K562 (cell line): Measurements from ENCODE around the gene ADAMTS1. TPM values are rescaled to one million over a fixed set of nuclear protein-coding genes. Genes with fewer than 3 reads are reported as not detected.
A peak's percentile ranks its signal among the peaks of the same experiment; 100 is the strongest.

Source experiments
- ATAC-seq: fragments of 200-7000 bp; cut with Tn5 transposase; 3 replicates; pipeline ENCODE4 v1.9.1; 2020; ENCODE audit warnings: moderate library complexity
- BruUV-seq: library from RNA; stranded (reverse); fragments of 400-500 nt; replicated peaks from 2 replicates; lab custom pipeline; 2021; lab: Mats Ljungman, UMichigan
- CTCF ChIA-PET: fragments of 300-600 bp; formaldehyde crosslinking; extraction: SDS; loops from one replicate; lab custom pipeline; 2021; ENCODE audit warnings: low intra/inter-chr PET ratio; lab: Yijun Ruan, JAX
- POLR2A ChIA-PET: fragments of 300-600, 350-650 bp; sonication (Branson Sonifier 250); formaldehyde crosslinking; extraction: SDS; loops from one replicate; lab custom pipeline; 2021; ENCODE audit warnings: antibody characterized with exemption, inconsistent platforms; lab: Yijun Ruan, JAX
- DNase-seq, 4 experiments: peaks; one replicate each; pipeline versions ENCODE4 v3.0.0 to v3.0.0-alpha.2; 2011 to 2018; ENCODE audit warnings: low spot score in 3 of 4, mixed read lengths in 3 of 4; ENCODE audit errors: extremely low read depth in 1 of 4
- FAIRE-seq: peaks from 2 replicates; lab custom pipeline; 2011; peaks lifted over from hg19 to GRCh38; lab: Jason Lieb, UNC
- H2AFZ ChIP-seq: 2 replicates; pipeline ENCODE4 v1.6.0; 2011; ENCODE audit warnings: low read depth, low read length, control low read depth, inconsistent platforms
- H3K27ac ChIP-seq: fragments of 200-600 bp; 3 replicates; pipeline ENCODE4 v1.8.0; 2011; ENCODE audit warnings: low read depth, mild to moderate bottlenecking, control low read depth, inconsistent platforms, low read length, moderate library complexity, mixed read lengths; ENCODE audit errors: extremely low read depth
- H3K27me3 ChIP-seq, 2 experiments: fragments of 300-600 bp in 1 of 2; 2 replicates in 1 of 2; 3 replicates in 1 of 2; pipeline versions ENCODE4 v1.6.0 to v1.8.0; 2011; ENCODE audit warnings: inconsistent platforms in 2 of 2, low read length in 2 of 2, mild to moderate bottlenecking in 1 of 2, mixed read lengths in 1 of 2, moderate library complexity in 1 of 2; ENCODE audit not compliant: control insufficient read depth in 2 of 2, insufficient read depth in 2 of 2
- H3K36me3 ChIP-seq: fragments of 300-600 bp; 3 replicates; pipeline ENCODE4 v1.8.0; 2011; ENCODE audit warnings: mild to moderate bottlenecking, low read length, inconsistent platforms; ENCODE audit not compliant: control insufficient read depth, insufficient read depth
- H3K4me1 ChIP-seq, 2 experiments: fragments of 200-600 bp in 1 of 2; replicated peaks in 1 of 2; 2 replicates in 1 of 2; 3 replicates in 1 of 2; pipeline versions ENCODE4 v1.5.1 to v1.8.0; 2011; ENCODE audit warnings: inconsistent platforms in 2 of 2, low read length in 2 of 2, mild to moderate bottlenecking in 1 of 2, mixed read lengths in 1 of 2, moderate library complexity in 1 of 2; ENCODE audit not compliant: control insufficient read depth in 2 of 2, insufficient read depth in 2 of 2
- H3K4me2 ChIP-seq: 2 replicates; pipeline ENCODE4 v1.6.1; 2011; ENCODE audit warnings: low read length, control low read depth, inconsistent platforms, mixed read lengths; ENCODE audit not compliant: insufficient read depth
- H3K4me3 ChIP-seq: fragments of 200-600 bp; sonication (generic), shearing (Covaris generic); 2 replicates; pipeline ENCODE4 v1.5.1; 2016; ENCODE audit warnings: control low read depth, inconsistent platforms
- H3K79me2 ChIP-seq: fragments of 200-600 bp; 3 replicates; pipeline ENCODE4 v1.8.0; 2011; ENCODE audit warnings: low read length, inconsistent platforms; ENCODE audit not compliant: control insufficient read depth, insufficient read depth
- H3K9ac ChIP-seq, 2 experiments: 2 replicates each; pipeline versions ENCODE4 v1.6.0 to v1.6.1; 2011; ENCODE audit warnings: low read depth in 2 of 2, low read length in 2 of 2, control low read depth in 1 of 2, inconsistent platforms in 1 of 2, mild to moderate bottlenecking in 1 of 2, mixed read lengths in 1 of 2; ENCODE audit not compliant: insufficient read depth in 1 of 2
- H3K9me1 ChIP-seq: one replicate; pipeline ENCODE4 v1.6.0; 2011; ENCODE audit warnings: inconsistent platforms, mild to moderate bottlenecking, low read length, moderate library complexity; ENCODE audit not compliant: control insufficient read depth, insufficient read depth
- H3K9me3 ChIP-seq: replicated peaks from 2 replicates; pipeline ENCODE4 v1.5.1; 2011; ENCODE audit warnings: low read depth, low read length, inconsistent platforms; ENCODE audit not compliant: control insufficient read depth, insufficient read depth
- H4K20me1 ChIP-seq: replicated peaks from 2 replicates; pipeline ENCODE4 v1.6.1; 2011; ENCODE audit warnings: low read length, inconsistent platforms, mixed read lengths; ENCODE audit not compliant: control insufficient read depth, insufficient read depth
- CHD4 ChIP-seq: fragments of 200-600 bp; sonication (generic); IDR thresholded peaks from 3 replicates; pipeline ENCODE4 v1.6.1; 2012; ENCODE audit warnings: low read depth, mild to moderate bottlenecking, mixed read lengths, low read length, inconsistent platforms; ENCODE audit not compliant: insufficient read depth, insufficient replicate concordance, poor library complexity, severe bottlenecking
- PHF20 ChIP-seq: fragments of 450-650 bp; IDR thresholded peaks from 2 replicates; pipeline ENCODE4 v1.6.1; 2018; ENCODE audit not compliant: partially characterized antibody
- PRDM10 ChIP-seq: fragments of 450-650 bp; IDR thresholded peaks from 2 replicates; pipeline ENCODE4 v1.6.1; 2018; ENCODE audit not compliant: partially characterized antibody
- SRSF3 ChIP-seq: fragments of 200-400 bp; formaldehyde crosslinking; IDR thresholded peaks from 2 replicates; pipeline ENCODE4 v1.6.1; 2016; ENCODE audit warnings: mild to moderate bottlenecking, low read length, moderate library complexity; ENCODE audit not compliant: insufficient read depth
- ZNF589 ChIP-seq: fragments of 200-800 bp; sonication (Bioruptor generic); IDR thresholded peaks from 2 replicates; pipeline ENCODE4 v1.6.1; 2016; ENCODE audit warnings: low read depth, missing genetic modification characterization, missing compliant biosample characterization
- WGBS: fragments of 100-300 bp; shearing (Covaris generic); methylation state at CpG from one replicate; pipeline ENCODE4 v1.1.6; 2016; ENCODE audit warnings: low coverage, mixed read lengths; ENCODE audit not compliant: insufficient coverage; ENCODE audit errors: missing lambda C conversion rate; 5-methylcytosine and 5-hydroxymethylcytosine counted together
- in situ Hi-C: fragments of 300-500 bp; cut with MboI; formaldehyde crosslinking; loops from 4 replicates; pipeline ENCODE4 v1.15.0; 2018; ENCODE audit warnings: inconsistent platforms, mixed read lengths
- intact Hi-C: fragments of 100-400 bp; cut with micrococcal nuclease; formaldehyde crosslinking; loops from 2 replicates; pipeline ENCODE4 v1.14.2; 2022
- polyA plus RNA-seq, 8 experiments: library from polyadenylated mRNA; depleted of rRNA in 4 of 8; stranded (reverse) in 5 of 8; unstranded in 3 of 8; fragments of >200 nt; fragmentation: Nextera tagmentation in 2 of 8; fragmentation: Illumina TruSeq in 1 of 8; extraction: Ambion mirVana in 2 of 8; extraction: Trizol in 1 of 8; gene quantifications; 2 replicates each; pipeline versions ENCODE4 v1.2.1 to v1.2.3, GENCODE V29; 2011 to 2014; ENCODE audit warnings: inconsistent platforms in 1 of 8, missing spikeins in 1 of 8
- total RNA-seq, 7 experiments: library from RNA; depleted of rRNA in 6 of 7; stranded (reverse); fragments of >200 nt in 6 of 7; fragmentation: Illumina TruSeq in 2 of 7; extraction: Trizol in 2 of 7; gene quantifications; 2 replicates each; pipeline versions ENCODE4 v1.2.1 to v1.2.3, GENCODE V29; 2011 to 2021; ENCODE audit warnings: low replicate concordance in 1 of 7

Gene ADAMTS1
- total and polyA plus RNA-seq, 9 of the 15 experiments (the other 6 are each of a cell fraction or from before 2014, with no cell fraction given), result 0.01 to 0.58 TPM; not detected in 7

- POLR2A ChIA-PET, result interaction anchor here (0.9 kb wide), 1 partner anchor 1899 kb away, joined by 5 read pairs; no protein-coding TSS in a partner anchor
- H3K4me3 ChIP-seq, result no peak overlapping the region
- no peaks in the 10 kb centered on the region; a peak in 1 of 5 replicates for H3K4me1 ChIP-seq
- under 1% methylated on average over 40 of the region's 50 CpGs for WGBS
- in situ Hi-C loops (loop anchor here (5.0 kb wide), 2 partner anchors 856 to 1901 kb away; no protein-coding TSS in a partner anchor), intact Hi-C loops (loop anchor here (5.0 kb wide), 1 partner anchor 956 kb away; no protein-coding TSS in a partner anchor)
- no peaks in the 10 kb centered on the region for H3K9me1 ChIP-seq
- no peaks in the 10 kb centered on the region for H3K27me3 ChIP-seq
- H3K36me3 ChIP-seq, result no peaks in the 10 kb centered on the region
- no peaks in the 10 kb centered on the region for H3K9me3 ChIP-seq
- no peak overlapping the region for H3K9ac ChIP-seq
- H3K79me2 ChIP-seq, result no peaks in the 10 kb centered on the region
- no peaks in the 10 kb centered on the region for H4K20me1 ChIP-seq
- CTCF ChIA-PET, result no interaction called here
- BruUV-seq, result no TSS peak
- H3K4me2 ChIP-seq, result no peak overlapping the region
- ATAC-seq (no peak; the same call in 2 of the 3 replicates), FAIRE-seq (no peak), DNase-seq (no peak)
- H2AFZ ChIP-seq, result no peak overlapping the region
- no peak overlapping the region for H3K27ac ChIP-seq
- no peak for TF ChIP-seq SRSF3
- TF ChIP-seq PHF20, result no peak
- no peak for TF ChIP-seq CHD4
- TF ChIP-seq PRDM10, result peak; percentile 28
- TF ChIP-seq ZNF589 (CRISPR knock-in tag), result no peak
These were observed 1.1 kb upstream of the ADAMTS1 start for GRCh38 chr21:26846036-26846931.
